CD4-positive, alpha-beta T cell (primary cell): Measurements from ENCODE around the gene KCMF1. TPM values are rescaled to one million over a fixed set of nuclear protein-coding genes. Genes with fewer than 3 reads are reported as not detected.

Experiments
- ATAC-seq: fragments of 200-7000 bp; cut with Tn5 transposase; one replicate; pipeline ENCODE4 v1.10.0; 2022; ENCODE audit warnings: mild to moderate bottlenecking; ENCODE audit not compliant: poor library complexity
- CTCF ChIA-PET: fragments of 350-600 bp; sonication (Branson Sonifier 250); formaldehyde crosslinking; loops from one replicate; lab custom pipeline; 2021; ENCODE audit warnings: antibody characterized with exemption, inconsistent platforms; lab: Charles Lee
- POLR2A ChIA-PET: fragments of 350-600 bp; sonication (Branson Sonifier 250); formaldehyde crosslinking; loops from one replicate; lab custom pipeline; 2021; ENCODE audit warnings: antibody characterized with exemption, inconsistent platforms; lab: Charles Lee
- DNase-seq, 14 experiments: peaks; one replicate each; pipeline ENCODE4 v3.0.0-alpha.2; 2013 to 2020; ENCODE audit warnings: mixed read lengths in 2 of 14
- H3K27ac ChIP-seq, 2 donors: one replicate each; pipeline versions ENCODE4 v1.5.1 to v1.7.0; 2013; ENCODE audit warnings: low read length in 2 of 2, low read depth in 1 of 2, mild to moderate bottlenecking in 1 of 2
- H3K27me3 ChIP-seq, 2 experiments: 1 replicate in 1 of 2; 2 replicates in 1 of 2; pipeline versions ENCODE4 v1.6.1 to v1.7.0; 2013; ENCODE audit warnings: low read length in 2 of 2, control low read depth in 1 of 2, mild to moderate bottlenecking in 1 of 2, moderate library complexity in 1 of 2; ENCODE audit not compliant: insufficient read depth in 2 of 2, control insufficient read depth in 1 of 2
- H3K36me3 ChIP-seq: one replicate; pipeline ENCODE4 v1.6.1; 2013; ENCODE audit warnings: low read length, control low read depth; ENCODE audit not compliant: insufficient read depth
- H3K4me1 ChIP-seq: one replicate; pipeline ENCODE4 v1.6.1; 2013; ENCODE audit warnings: low read length, control low read depth; ENCODE audit not compliant: insufficient read depth
- H3K4me3 ChIP-seq: one replicate; pipeline ENCODE4 v1.5.1; 2013; ENCODE audit warnings: mild to moderate bottlenecking, low read length, moderate library complexity
- H3K9me3 ChIP-seq, 2 experiments: 1 replicate in 1 of 2; 2 replicates in 1 of 2; pipeline versions ENCODE4 v1.6.1 to v1.7.0; 2013; ENCODE audit warnings: low read length in 2 of 2, mild to moderate bottlenecking in 2 of 2, control low read depth in 1 of 2, moderate library complexity in 1 of 2; ENCODE audit not compliant: control insufficient read depth in 1 of 2, insufficient read depth in 1 of 2
- H3K27ac Mint-ChIP-seq: one replicate; pipeline ENCODE4 v1.8.0; 2020; ENCODE audit warnings: mixed read lengths
- H3K27me3 Mint-ChIP-seq: one replicate; pipeline ENCODE4 v1.8.0; 2021; ENCODE audit warnings: mixed read lengths
- H3K36me3 Mint-ChIP-seq: one replicate; pipeline ENCODE4 v1.8.0; 2021; ENCODE audit warnings: low read depth, mixed read lengths
- H3K4me1 Mint-ChIP-seq: one replicate; pipeline ENCODE4 v1.8.0; 2021; ENCODE audit warnings: low read depth, mixed read lengths
- H3K4me3 Mint-ChIP-seq: one replicate; pipeline ENCODE4 v1.8.0; 2020; ENCODE audit warnings: mild to moderate bottlenecking, mixed read lengths
- H3K9me3 Mint-ChIP-seq: one replicate; pipeline ENCODE4 v1.8.0; 2020; ENCODE audit warnings: mixed read lengths
- intact Hi-C, 2 experiments: fragments of 100-400 bp; cut with DNase I in 1 of 2; cut with micrococcal nuclease in 1 of 2; formaldehyde crosslinking; loops; one replicate each; pipeline versions ENCODE4 v1.15.1 to v1.9.0; 2023 to 2025; cut with DNase I, micrococcal nuclease
- total RNA-seq, 174 experiments: library from RNA in 2 of 174; stranded (reverse) in 2 of 174; gene quantifications; one replicate each; pipeline ENCODE4 v1.2.3 and lab custom pipeline; 2021 to 2026
- TF ChIP-seq, protein P1 (sequence below): fragments of 200-600 bp; IDR thresholded peaks from one replicate; pipeline ENCODE4 v1.8.0; 2022; ENCODE audit warnings: antibody characterized with exemption, mild to moderate bottlenecking

The KCMF1 gene
- total RNA-seq, 2 experiments from 2014 or later = 72.4 to 78.0 TPM

DNA sequence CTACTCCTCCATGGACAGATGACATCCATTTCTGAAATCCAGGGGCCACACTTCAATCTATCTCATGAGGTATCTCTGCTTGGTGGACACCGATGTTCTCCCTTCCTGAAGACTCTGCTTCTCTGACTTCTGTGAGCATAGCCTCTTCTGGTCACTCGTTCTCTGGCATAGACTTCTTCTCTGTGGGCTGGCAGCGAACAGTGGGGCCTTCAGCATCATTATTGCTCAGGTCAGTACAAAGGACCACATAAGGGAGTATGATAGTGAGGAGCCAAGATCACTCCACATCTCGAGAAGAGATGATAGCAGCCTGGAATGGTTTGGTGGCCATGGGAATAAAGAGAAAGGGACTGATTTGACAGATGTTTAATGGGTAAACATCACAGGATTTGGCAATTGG lies 8.0 kb upstream of the KCMF1 start:
- DNase-seq (no peak), ATAC-seq (no peak)
- Mint-ChIP-seq H3K27me3 (no peaks in the 10 kb centered on the region), H3K9me3 (no peaks in the 10 kb centered on the region), H3K36me3 (peaks cover 34% of the 10 kb centered on the region), H3K4me3 (no peak overlapping the region), H3K27ac (peak overlapping the region; percentile 65), H3K4me1 (peaks cover 36% of the 10 kb centered on the region)
- H3K4me3 ChIP-seq = no peak overlapping the region
- H3K27ac ChIP-seq = no peak overlapping the region
- no peaks in the 10 kb centered on the region for H3K9me3 ChIP-seq
- POLR2A ChIA-PET = interaction anchor here (0.7 to 1.5 kb wide), 2 partner anchors 14 to 58 kb away, joined by 3 read pairs; partner anchors contain the start of gene TMSB10
- peaks cover 30% of the 10 kb centered on the region for H3K36me3 ChIP-seq
- CTCF ChIA-PET = interaction anchor here (1.4 kb wide), 1 partner anchor 37 kb away, joined by 5 read pairs; no protein-coding TSS in a partner anchor
- intact Hi-C loops = no loop called here
- H3K27me3 ChIP-seq = no peaks in the 10 kb centered on the region
- H3K4me1 ChIP-seq = peaks cover 13% of the 10 kb centered on the region
- TF ChIP-seq, protein P1, sequence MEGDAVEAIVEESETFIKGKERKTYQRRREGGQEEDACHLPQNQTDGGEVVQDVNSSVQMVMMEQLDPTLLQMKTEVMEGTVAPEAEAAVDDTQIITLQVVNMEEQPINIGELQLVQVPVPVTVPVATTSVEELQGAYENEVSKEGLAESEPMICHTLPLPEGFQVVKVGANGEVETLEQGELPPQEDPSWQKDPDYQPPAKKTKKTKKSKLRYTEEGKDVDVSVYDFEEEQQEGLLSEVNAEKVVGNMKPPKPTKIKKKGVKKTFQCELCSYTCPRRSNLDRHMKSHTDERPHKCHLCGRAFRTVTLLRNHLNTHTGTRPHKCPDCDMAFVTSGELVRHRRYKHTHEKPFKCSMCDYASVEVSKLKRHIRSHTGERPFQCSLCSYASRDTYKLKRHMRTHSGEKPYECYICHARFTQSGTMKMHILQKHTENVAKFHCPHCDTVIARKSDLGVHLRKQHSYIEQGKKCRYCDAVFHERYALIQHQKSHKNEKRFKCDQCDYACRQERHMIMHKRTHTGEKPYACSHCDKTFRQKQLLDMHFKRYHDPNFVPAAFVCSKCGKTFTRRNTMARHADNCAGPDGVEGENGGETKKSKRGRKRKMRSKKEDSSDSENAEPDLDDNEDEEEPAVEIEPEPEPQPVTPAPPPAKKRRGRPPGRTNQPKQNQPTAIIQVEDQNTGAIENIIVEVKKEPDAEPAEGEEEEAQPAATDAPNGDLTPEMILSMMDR = no peak

DNA sequence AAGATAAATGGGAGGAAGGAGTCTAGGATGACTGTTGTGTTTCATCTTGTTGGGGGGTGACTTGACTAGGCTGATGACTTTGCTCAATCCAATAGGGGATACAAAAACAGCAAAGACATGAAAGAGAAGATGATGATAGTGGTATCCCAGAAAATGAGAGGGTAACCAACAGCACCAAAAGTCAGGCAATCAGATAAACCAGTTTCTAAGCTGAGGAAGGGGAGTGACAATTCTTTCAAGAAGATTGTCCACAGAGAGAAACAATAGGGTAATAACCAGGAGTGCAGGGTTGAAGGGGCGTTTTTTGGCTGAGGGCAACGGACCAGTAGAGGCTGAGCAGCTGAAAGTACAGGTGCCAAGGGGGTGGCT lies 7.7 kb upstream of the KCMF1 start:
- POLR2A ChIA-PET = interaction anchor here (1.0 to 1.5 kb wide), 2 partner anchors 23 to 58 kb away, joined by 3 read pairs; partner anchors contain the start of gene TMSB10
- Histone ChIP-seq H3K4me3 (no peak overlapping the region), H3K27me3 (no peaks in the 10 kb centered on the region), H3K36me3 (peaks cover 30% of the 10 kb centered on the region), H3K4me1 (peaks cover 16% of the 10 kb centered on the region), H3K9me3 (no peaks in the 10 kb centered on the region), H3K27ac (no peak overlapping the region)
- Mint-ChIP-seq H3K27ac (peak overlapping the region; percentile 65), H3K4me1 (peaks cover 40% of the 10 kb centered on the region), H3K27me3 (no peaks in the 10 kb centered on the region), H3K4me3 (no peak overlapping the region), H3K9me3 (no peaks in the 10 kb centered on the region), H3K36me3 (peaks cover 38% of the 10 kb centered on the region)
- DNase-seq (no peak), ATAC-seq (no peak)
- CTCF ChIA-PET = interaction anchor here (1.4 kb wide), 1 partner anchor 38 kb away, joined by 5 read pairs; no protein-coding TSS in a partner anchor
- intact Hi-C loops = no loop called here
- TF ChIP-seq, protein P1 = no peak

DNA sequence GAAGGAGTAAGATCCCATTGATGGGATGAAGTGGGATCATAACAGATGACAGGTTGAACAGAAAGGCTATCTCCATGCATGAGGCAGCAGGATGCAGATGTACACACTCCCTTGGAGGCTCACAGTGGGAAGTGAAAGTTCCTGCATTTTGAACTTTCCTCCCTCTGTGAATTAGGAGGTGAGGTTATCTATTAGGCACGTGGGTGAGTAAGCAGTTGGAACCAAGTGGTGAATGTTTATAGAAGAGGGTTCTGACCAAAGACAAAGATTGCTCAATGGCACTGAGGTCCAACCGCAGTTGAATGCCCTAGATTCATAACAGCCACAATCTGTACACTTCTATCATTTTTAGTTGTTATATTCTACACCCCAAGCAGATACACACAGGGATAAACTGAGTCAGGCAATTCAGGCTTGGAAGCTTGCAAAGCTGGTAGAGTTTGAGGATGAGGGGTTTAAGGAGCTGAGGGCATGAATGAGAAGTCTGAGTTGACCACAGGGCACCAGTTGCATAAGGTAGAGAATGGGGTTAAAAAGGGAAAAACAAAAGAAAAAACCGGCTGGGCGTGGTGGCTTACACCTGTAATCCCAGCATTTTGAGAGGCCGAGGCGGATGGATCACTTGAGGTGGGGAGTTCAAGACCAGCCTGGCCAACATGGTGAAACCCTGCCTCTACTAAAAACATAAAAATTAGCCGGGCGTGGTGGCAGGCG lies 7.1 kb upstream of the KCMF1 start:
- peak overlapping the region; percentile 65 for H3K27ac Mint-ChIP-seq
- peaks cover 43% of the 10 kb centered on the region for H3K4me1 Mint-ChIP-seq
- H3K36me3 Mint-ChIP-seq = peaks cover 40% of the 10 kb centered on the region
- H3K9me3 ChIP-seq = no peaks in the 10 kb centered on the region
- peak in 2 of 14 experiments; percentile 31 to 37 for DNase-seq
- POLR2A ChIA-PET = interaction anchor here (1.0 to 1.5 kb wide), 2 partner anchors 24 to 58 kb away, joined by 3 read pairs; partner anchors contain the start of gene TMSB10
- peaks cover 30% of the 10 kb centered on the region for H3K36me3 ChIP-seq
- no peak overlapping the region for H3K4me3 ChIP-seq
- peak overlapping the region; percentile 14 for H3K4me3 Mint-ChIP-seq
- intact Hi-C loops = no loop called here
- ATAC-seq = no peak
- no peaks in the 10 kb centered on the region for H3K9me3 Mint-ChIP-seq
- TF ChIP-seq, protein P1 = no peak
- H3K27me3 Mint-ChIP-seq = no peaks in the 10 kb centered on the region
- CTCF ChIA-PET = interaction anchor here (1.4 kb wide), 1 partner anchor 38 kb away, joined by 5 read pairs; no protein-coding TSS in a partner anchor
- peaks cover 22% of the 10 kb centered on the region for H3K4me1 ChIP-seq
- H3K27me3 ChIP-seq = no peaks in the 10 kb centered on the region
- no peak overlapping the region for H3K27ac ChIP-seq
